HCT116 (cell line): ENCODE measurements around the gene SCN7A. TPM values are rescaled to one million over a fixed set of nuclear protein-coding genes. Genes with fewer than 3 reads are reported as not detected.

Experiments used
- ATAC-seq: fragments of 200-7000 bp; cut with Tn5 transposase; 2 replicates; pipeline ENCODE4 v1.9.1; 2020; ENCODE audit warnings: mild to moderate bottlenecking, moderate library complexity
- BruUV-seq: library from RNA; stranded (reverse); fragments of 400-500 nt; replicated peaks from 2 replicates; lab custom pipeline; 2021; lab: Mats Ljungman, UMichigan
- CTCF ChIA-PET: fragments of 300-600 bp; sonication (Branson Sonifier 250); formaldehyde crosslinking; loops from one replicate; lab custom pipeline; 2021; ENCODE audit warnings: antibody characterized with exemption; lab: Charles Lee
- POLR2A ChIA-PET: fragments of 300-600, 350-600 bp; sonication (Branson Sonifier 250); formaldehyde crosslinking; loops from one replicate; lab custom pipeline; 2021; ENCODE audit warnings: antibody characterized with exemption; lab: Charles Lee
- RAD21 ChIA-PET, 2 experiments: fragments of 300-600 bp; sonication (Branson Sonifier 250); formaldehyde crosslinking; loops; one replicate each; lab custom pipeline; 2023; ENCODE audit warnings: low total read pairs in 2 of 2; ENCODE audit not compliant: uncharacterized antibody in 2 of 2, unreplicated experiment in 2 of 2, low non-redundant PET in 1 of 2; lab: Charles Lee
- DNase-seq: peaks from one replicate; pipeline ENCODE4 v3.0.0-alpha.2; 2010; ENCODE audit warnings: low read depth, low spot score
- H2AFZ ChIP-seq: fragments of 200-600 bp; shearing (Covaris generic), sonication (generic); 2 replicates; pipeline ENCODE4 v1.6.1; 2017; ENCODE audit warnings: low read depth, mixed run types, mixed read lengths, antibody characterized with exemption, low read length; ENCODE audit not compliant: poor library complexity, severe bottlenecking
- H3K27ac ChIP-seq: 2 replicates; pipeline ENCODE4 v1.5.1; 2012; ENCODE audit warnings: low read depth, low read length
- H3K27me3 ChIP-seq: fragments of 200-600 bp; sonication (generic); 2 replicates; pipeline ENCODE4 v1.6.1; 2016; ENCODE audit warnings: mixed run types, low read length, mixed read lengths; ENCODE audit not compliant: insufficient read depth
- H3K36me3 ChIP-seq, 2 experiments: fragments of 200-500 bp in 1 of 2; fragments of 200-600 bp in 1 of 2; sonication (Bioruptor generic) in 1 of 2; sonication (generic) in 1 of 2; 2 replicates each; pipeline versions ENCODE4 v1.5.1 to v1.6.1; 2014 to 2016; ENCODE audit warnings: low read length in 2 of 2, inconsistent platforms in 1 of 2, mixed read lengths in 1 of 2, mixed run types in 1 of 2; ENCODE audit not compliant: insufficient read depth in 2 of 2, control insufficient read depth in 1 of 2
- H3K4me1 ChIP-seq, 2 experiments: fragments of 200-600 bp in 1 of 2; sonication (generic) in 1 of 2; 2 replicates each; pipeline versions ENCODE4 v1.5.1 to v1.6.1; 2012 to 2017; ENCODE audit warnings: low read length in 2 of 2, inconsistent platforms in 1 of 2, mild to moderate bottlenecking in 1 of 2, mixed read lengths in 1 of 2, mixed run types in 1 of 2, moderate library complexity in 1 of 2; ENCODE audit not compliant: insufficient read depth in 2 of 2, control insufficient read depth in 1 of 2
- H3K4me2 ChIP-seq: fragments of 200-600 bp; sonication (generic); 2 replicates; pipeline ENCODE4 v1.6.1; 2017; ENCODE audit warnings: mixed run types, low read length, mixed read lengths
- H3K4me3 ChIP-seq, 2 experiments: fragments of 200-600 bp in 1 of 2; sonication (generic) in 1 of 2; replicated peaks in 1 of 2; 2 replicates each; pipeline ENCODE4 v1.5.1; 2011 to 2016; ENCODE audit warnings: low read length in 2 of 2, control low read depth in 1 of 2, low read depth in 1 of 2, mild to moderate bottlenecking in 1 of 2, mixed read lengths in 1 of 2, mixed run types in 1 of 2
- H3K79me2 ChIP-seq: fragments of 200-600 bp; sonication (generic); 2 replicates; pipeline ENCODE4 v1.6.1; 2017; ENCODE audit warnings: mild to moderate bottlenecking, mixed run types, low read length, moderate library complexity, mixed read lengths; ENCODE audit not compliant: insufficient read depth
- H3K9ac ChIP-seq: fragments of 200-600 bp; sonication (generic); 2 replicates; pipeline ENCODE4 v1.6.1; 2016; ENCODE audit warnings: low read length, mixed read lengths
- H3K9me2 ChIP-seq: fragments of 200-600 bp; sonication (generic), shearing (Covaris generic); 2 replicates; pipeline ENCODE4 v1.6.1; 2017; ENCODE audit warnings: mixed run types, mild to moderate bottlenecking, moderate library complexity; ENCODE audit not compliant: insufficient read depth
- H3K9me3 ChIP-seq, 2 experiments: fragments of 200-500 bp in 1 of 2; fragments of 200-600 bp in 1 of 2; sonication (Bioruptor generic) in 1 of 2; sonication (generic) in 1 of 2; 2 replicates each; pipeline ENCODE4 v1.6.1; 2014 to 2017; ENCODE audit warnings: low read length in 2 of 2, mixed read lengths in 2 of 2, inconsistent platforms in 1 of 2, low read depth in 1 of 2, mild to moderate bottlenecking in 1 of 2, mixed run types in 1 of 2, moderate library complexity in 1 of 2; ENCODE audit not compliant: control insufficient read depth in 1 of 2, insufficient read depth in 1 of 2
- H4K20me1 ChIP-seq: fragments of 200-600 bp; sonication (generic), shearing (Covaris generic); 2 replicates; pipeline ENCODE4 v1.6.1; 2017; ENCODE audit warnings: mixed run types, mild to moderate bottlenecking, moderate library complexity; ENCODE audit not compliant: insufficient read depth
- ATF3 ChIP-seq: IDR thresholded peaks from 2 replicates; pipeline ENCODE4 v1.6.1; 2012
- CBX3 ChIP-seq: IDR thresholded peaks from 2 replicates; pipeline ENCODE4 v1.6.1; 2012; ENCODE audit warnings: low read depth
- EGR1 ChIP-seq: IDR thresholded peaks from 2 replicates; pipeline ENCODE4 v1.6.1; 2012; ENCODE audit warnings: low read depth
- ELF1 ChIP-seq: IDR thresholded peaks from 2 replicates; pipeline ENCODE4 v1.6.1; 2012; ENCODE audit warnings: low read depth, borderline replicate concordance
- EZH2 ChIP-seq: fragments of 200-600 bp; sonication (generic); IDR thresholded peaks from 2 replicates; pipeline ENCODE4 v1.6.1; 2017; ENCODE audit warnings: antibody characterized with exemption, mixed run types
- EZH2phosphoT487 ChIP-seq: fragments of 200-600 bp; IDR thresholded peaks from 2 replicates; pipeline ENCODE4 v1.6.1; 2018; ENCODE audit warnings: antibody characterized with exemption, borderline replicate concordance
- FOSL1 ChIP-seq: IDR thresholded peaks from 2 replicates; pipeline ENCODE4 v1.6.1; 2012; ENCODE audit warnings: low read depth
- JUND ChIP-seq: IDR thresholded peaks from 2 replicates; pipeline ENCODE4 v1.6.1; 2012
- POLR2A ChIP-seq: IDR thresholded peaks from 2 replicates; pipeline ENCODE4 v1.7.0; 2011; ENCODE audit warnings: borderline replicate concordance; ENCODE audit not compliant: insufficient read depth, insufficient read length; ENCODE audit errors: extremely low read depth
- POLR2AphosphoS5 ChIP-seq: IDR thresholded peaks from 2 replicates; pipeline ENCODE4 v1.6.1; 2011; ENCODE audit warnings: mild to moderate bottlenecking, low read depth, low read length, moderate library complexity
- RAD21 ChIP-seq: IDR thresholded peaks from 2 replicates; pipeline ENCODE4 v1.6.1; 2012; ENCODE audit warnings: low read depth, mild to moderate bottlenecking
- REST ChIP-seq: IDR thresholded peaks from 2 replicates; pipeline ENCODE4 v1.6.1; 2012; ENCODE audit warnings: low read depth
- SIN3A ChIP-seq: IDR thresholded peaks from 2 replicates; pipeline ENCODE4 v1.6.1; 2012; ENCODE audit warnings: low read depth
- SRF ChIP-seq: IDR thresholded peaks from 2 replicates; pipeline ENCODE4 v1.6.1; 2012; ENCODE audit warnings: low read depth
- TCF7L2 ChIP-seq: IDR thresholded peaks from 2 replicates; pipeline ENCODE4 v1.7.0; 2011; ENCODE audit warnings: borderline replicate concordance, inconsistent platforms; ENCODE audit not compliant: insufficient read depth, insufficient read length; ENCODE audit errors: extremely low read depth
- YY1 ChIP-seq: IDR thresholded peaks from 2 replicates; pipeline ENCODE4 v1.6.1; 2011; ENCODE audit warnings: low read length, low read depth, moderate library complexity, mild to moderate bottlenecking; ENCODE audit not compliant: insufficient replicate concordance; ENCODE audit errors: extremely low read depth
- ZFX ChIP-seq: fragments of 450-650 bp; IDR thresholded peaks from 2 replicates; pipeline ENCODE4 v1.6.1; 2017
- ZNF274 ChIP-seq: fragments of 200-500 bp; sonication (Bioruptor generic); IDR thresholded peaks from 2 replicates; pipeline ENCODE4 v1.6.1; 2014; ENCODE audit warnings: mild to moderate bottlenecking, low read depth, low read length, inconsistent platforms
- intact Hi-C: fragments of 100-400 bp; cut with micrococcal nuclease; formaldehyde crosslinking; loops from 2 replicates; pipeline ENCODE4 v1.10.0; 2022
- total RNA-seq: library from RNA; stranded (reverse); gene quantifications from one replicate; pipeline ENCODE4 v1.2.1, GENCODE V29; 2021; ENCODE audit not compliant: unreplicated experiment

The SCN7A gene
- total RNA-seq, 1 experiment from 2014 or later = 0.07 TPM

- POLR2A ChIA-PET = no interaction called here
- H3K9me3 ChIP-seq = no peaks in the 10 kb centered on the region
- TF ChIP-seq ELF1 (no peak), YY1 (no peak), ZFX (no peak), FOSL1 (no peak), EZH2phosphoT487 (no peak), REST (no peak)
- CTCF ChIA-PET = interaction anchor here (0.8 kb wide), 1 partner anchor 13 kb away, joined by 3 read pairs; no protein-coding TSS in a partner anchor
- no peaks in the 10 kb centered on the region for H3K79me2 ChIP-seq
- H3K4me1 ChIP-seq = no peaks in the 10 kb centered on the region
- RAD21 ChIA-PET = no interaction called here
- no peak overlapping the region for H3K4me3 ChIP-seq
- no peaks in the 10 kb centered on the region for H3K36me3 ChIP-seq
- intact Hi-C loops = no loop called here
- no peak overlapping the region for H2AFZ ChIP-seq
- no TSS peak for BruUV-seq
- H4K20me1 ChIP-seq = no peaks in the 10 kb centered on the region
- DNase-seq = no peak
- ATAC-seq = no peak
- no peak overlapping the region for H3K27ac ChIP-seq
- H3K9me2 ChIP-seq = no peaks in the 10 kb centered on the region
- no peak overlapping the region for H3K9ac ChIP-seq
- no peak overlapping the region for H3K4me2 ChIP-seq
- no peaks in the 10 kb centered on the region for H3K27me3 ChIP-seq
Measured at GRCh38 chr2:166394245-166394644, 99.8 kb downstream of the SCN7A start.

- no peaks in the 10 kb centered on the region for H3K36me3 ChIP-seq
- H2AFZ ChIP-seq = no peak overlapping the region
- no peaks in the 10 kb centered on the region for H3K9me2 ChIP-seq
- no peak for ATAC-seq
- no peak overlapping the region for H3K4me2 ChIP-seq
- no peaks in the 10 kb centered on the region for H3K79me2 ChIP-seq
- H4K20me1 ChIP-seq = no peaks in the 10 kb centered on the region
- CTCF ChIA-PET = no interaction called here
- POLR2A ChIA-PET = no interaction called here
- H3K27me3 ChIP-seq = no peaks in the 10 kb centered on the region
- intact Hi-C loops = no loop called here
- H3K9me3 ChIP-seq = no peaks in the 10 kb centered on the region
- DNase-seq = no peak
- no TSS peak for BruUV-seq
- RAD21 ChIA-PET = no interaction called here
- H3K4me3 ChIP-seq = no peak overlapping the region
- no peak overlapping the region for H3K27ac ChIP-seq
- no peaks in the 10 kb centered on the region for H3K4me1 ChIP-seq
- no peak overlapping the region for H3K9ac ChIP-seq
- TF ChIP-seq CBX3 (no peak), ELF1 (no peak), RAD21 (no peak), ZFX (no peak), POLR2A (no peak), ATF3 (no peak), SRF (no peak), TCF7L2 (no peak), EZH2 (no peak), SIN3A (no peak), JUND (no peak), EGR1 (no peak), ZNF274 (no peak), POLR2AphosphoS5 (no peak), FOSL1 (no peak)
Measured at GRCh38 chr2:166393008-166393407, 101.0 kb downstream of the SCN7A start.
